GM18507 (cell line): ENCODE measurements around the gene TMEM219.
"Not testable (repeated sequence)": the region's sequence is repeated elsewhere in the genome, so short reads cannot be mapped to it uniquely, and the experiment has no call there.

Source experiments
- DNase-seq: peaks from one replicate; pipeline ENCODE4 v3.0.0; 2011; ENCODE audit warnings: low read depth; ENCODE audit not compliant: insufficient read length; ENCODE audit errors: extremely low spot score
- FAIRE-seq: peaks from 2 replicates; lab custom pipeline; 2011; peaks lifted over from hg19 to GRCh38; lab: Jason Lieb, UNC

Gene TMEM219

DNA sequence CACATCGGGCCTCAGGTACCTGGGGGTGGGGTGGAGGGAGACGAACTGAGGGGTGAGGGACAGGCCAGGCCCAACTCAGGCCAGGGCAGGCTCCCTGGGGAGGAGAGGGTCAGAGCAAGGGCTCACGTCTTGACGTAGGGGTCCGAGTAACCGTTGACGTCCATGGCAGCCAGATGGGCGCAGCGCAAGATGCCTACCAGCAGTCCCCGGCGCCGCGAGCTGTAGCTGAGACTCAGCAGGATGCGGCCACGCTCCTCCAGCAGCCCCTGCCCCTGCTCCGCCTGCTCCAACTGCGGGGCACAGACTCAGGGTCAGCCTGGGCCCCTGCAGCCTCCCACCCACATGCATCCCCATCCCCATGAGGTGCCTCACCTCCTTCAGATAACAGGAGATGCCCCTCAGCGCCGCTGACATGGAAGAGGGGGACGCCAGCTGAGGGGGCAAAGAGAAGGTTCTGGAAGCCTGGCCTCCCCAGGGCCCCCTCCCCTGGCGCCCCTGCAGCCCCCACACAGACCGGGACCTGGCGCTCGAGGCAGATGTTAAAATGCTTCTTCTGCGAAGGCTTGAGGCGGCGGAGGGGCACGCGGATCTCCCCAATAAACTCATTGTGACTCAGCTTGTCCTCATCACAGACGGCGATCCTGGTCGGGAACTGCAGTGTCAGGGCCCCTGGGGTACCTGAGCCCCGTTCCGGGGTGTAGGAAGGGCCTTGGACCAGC, 44.9 kb downstream of the TMEM219 start:
- DNase-seq: no peak

GRCh38 chr16:30007378-30007895, 45.6 kb downstream of the TMEM219 start:
- DNase-seq: no peak
- FAIRE-seq: no peak

More for the DNA sequence above, 44.9 kb downstream of the TMEM219 start:
- FAIRE-seq: no peak

- no peak for FAIRE-seq
- DNase-seq: no peak
These were observed 47.4 kb downstream of the TMEM219 start for GRCh38 chr16:30009085-30009862.

DNA sequence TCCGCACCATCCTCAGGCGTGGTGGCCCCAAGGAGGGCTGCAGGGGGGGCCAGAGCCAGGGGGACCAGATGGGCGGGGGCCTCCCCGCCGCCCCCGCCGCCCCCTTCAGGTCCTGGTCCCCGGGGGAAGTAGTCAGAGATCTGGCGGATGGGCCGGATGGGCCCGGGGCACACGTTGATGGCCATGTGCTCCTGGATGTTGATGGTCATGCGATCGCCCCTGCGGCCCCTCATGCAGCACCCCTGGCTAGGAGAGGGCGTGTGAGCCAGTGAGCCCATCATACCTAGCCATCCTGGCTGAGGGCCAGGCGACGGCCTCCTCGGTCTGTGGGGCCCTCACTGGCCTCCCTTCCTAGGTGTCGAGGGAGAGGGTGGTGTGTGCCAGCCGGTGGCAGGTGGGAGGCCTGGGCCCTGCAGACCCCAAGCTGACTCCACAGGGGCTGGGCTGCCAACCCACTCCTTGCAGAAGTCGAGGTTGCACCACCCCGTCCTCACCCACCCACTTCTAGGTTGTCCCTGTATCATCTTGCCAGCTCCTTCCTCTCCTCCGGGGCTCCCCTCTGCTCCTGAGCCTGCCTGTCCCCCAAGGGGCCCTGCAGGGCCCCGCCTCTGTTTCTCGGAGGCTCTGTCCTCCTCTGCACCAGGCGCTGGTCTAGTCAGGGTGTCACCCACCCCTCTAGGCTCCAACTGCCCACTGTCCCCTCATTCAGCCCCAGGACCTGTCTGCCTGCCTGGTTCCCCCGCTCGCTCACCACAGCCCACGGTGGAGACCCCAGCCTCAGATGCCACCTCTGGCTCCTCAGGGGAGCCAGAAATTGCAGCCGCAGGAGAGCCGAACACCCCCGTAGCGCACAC, 48.3 kb downstream of the TMEM219 start:
- FAIRE-seq: no peak
- DNase-seq: no peak

- no peak for FAIRE-seq
- no peak for DNase-seq
These were observed 49.2 kb downstream of the TMEM219 start, which contains the start of gene DOC2A for GRCh38 chr16:30010844-30011713. Gene DOC2A (minus strand): TSS chr16:30011027. CDS start chr16:30010222, 805 bp downstream.

DNA sequence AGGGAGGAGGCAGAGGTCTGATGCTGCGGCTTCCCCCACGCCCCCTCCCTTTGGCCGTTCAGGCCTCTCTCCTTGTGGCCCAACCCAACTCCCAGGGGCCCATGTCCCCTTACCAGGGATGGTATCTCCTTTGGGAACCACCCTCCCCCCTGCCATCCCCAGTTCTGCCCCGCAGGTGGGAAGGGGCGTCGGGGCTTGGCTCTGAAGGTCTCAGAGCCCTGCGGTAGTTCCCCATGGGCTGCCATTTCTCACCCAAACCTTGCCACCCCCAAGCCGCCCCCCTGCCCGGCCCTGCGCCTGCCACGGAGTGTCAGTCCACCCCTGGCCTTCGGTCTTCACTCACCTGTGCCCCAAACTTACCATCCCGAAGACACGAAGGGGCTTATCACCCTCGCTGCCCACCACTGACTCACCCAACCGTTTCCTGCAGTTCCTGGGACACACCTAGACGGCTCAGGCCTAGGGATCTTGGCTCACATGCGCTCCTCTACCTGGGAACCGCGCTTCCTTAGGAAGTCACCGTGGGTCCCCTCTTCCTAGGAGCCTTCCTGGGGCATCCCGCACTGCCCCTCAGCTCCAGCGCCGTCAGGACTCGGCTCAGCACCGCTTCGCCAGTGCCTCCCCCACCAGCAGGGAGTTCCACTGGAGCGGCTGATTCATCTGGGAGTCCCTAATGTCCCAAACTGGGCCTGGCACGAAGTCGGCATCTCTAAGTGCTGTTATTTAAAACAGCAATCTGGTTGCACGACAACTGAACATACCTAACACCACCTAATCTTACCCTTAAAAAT, 50.0 kb downstream of the TMEM219 start:
- FAIRE-seq (no peak), DNase-seq (no peak)

- FAIRE-seq, DNase-seq: not testable (repeated sequence)
These were observed 50.7 kb downstream of the TMEM219 start for GRCh38 chr16:30012598-30012997.

DNA sequence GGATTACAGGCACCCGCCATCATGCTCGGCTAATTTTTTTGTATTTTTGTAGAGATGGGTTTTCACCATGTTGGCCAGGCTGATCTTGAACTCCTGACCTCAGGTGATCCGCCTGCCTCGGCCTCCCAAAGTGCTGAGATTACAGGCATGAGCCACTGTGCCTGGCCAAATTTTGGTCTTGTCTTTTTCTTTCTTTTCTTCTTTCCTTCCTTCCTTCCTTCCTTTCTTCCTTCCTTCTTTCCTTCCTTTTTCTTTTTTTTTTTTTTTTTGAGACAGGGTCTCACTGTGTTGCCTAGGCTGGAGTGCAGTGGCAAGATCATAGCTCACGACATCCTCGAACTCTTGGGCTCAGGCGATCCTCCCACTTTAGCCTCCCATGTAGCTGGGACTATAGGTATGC, 53.6 kb downstream of the TMEM219 start:
- not testable (repeated sequence) for FAIRE-seq, DNase-seq

DNA sequence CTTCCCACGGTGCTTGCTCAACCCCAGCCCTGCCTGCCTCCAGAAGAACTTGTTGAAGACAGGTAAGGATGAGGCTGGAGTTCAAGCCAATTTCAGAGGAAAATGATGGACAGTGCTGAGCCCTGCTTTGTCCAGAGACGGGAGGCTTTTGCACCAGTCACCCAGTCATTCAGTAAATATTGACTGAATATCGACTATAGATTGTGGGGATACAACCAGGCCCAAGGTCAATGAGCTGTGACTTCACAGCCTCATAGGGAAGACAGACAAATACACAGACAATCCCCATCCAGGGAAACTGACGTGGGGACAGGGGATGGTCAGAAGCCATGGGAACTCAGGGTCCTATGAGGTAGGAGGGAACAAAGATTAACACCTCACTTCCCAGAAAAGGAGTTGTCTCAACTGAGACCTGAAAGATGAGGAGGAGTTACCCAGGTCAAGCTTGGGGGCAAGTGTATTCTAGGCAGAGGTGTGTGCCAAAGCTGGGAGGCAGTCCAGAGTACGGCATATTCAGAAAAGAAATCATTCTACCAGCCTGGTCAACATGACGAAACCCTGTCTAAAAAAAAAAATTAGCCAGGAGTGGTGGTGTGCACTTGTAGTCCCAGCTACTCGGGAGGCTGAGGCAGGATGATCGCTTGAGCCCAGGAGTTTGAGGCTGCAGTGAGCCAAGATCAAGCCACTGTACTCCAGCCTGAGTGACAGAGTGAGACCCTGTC, 54.8 kb downstream of the TMEM219 start:
- DNase-seq (no peak), FAIRE-seq (no peak)

DNA sequence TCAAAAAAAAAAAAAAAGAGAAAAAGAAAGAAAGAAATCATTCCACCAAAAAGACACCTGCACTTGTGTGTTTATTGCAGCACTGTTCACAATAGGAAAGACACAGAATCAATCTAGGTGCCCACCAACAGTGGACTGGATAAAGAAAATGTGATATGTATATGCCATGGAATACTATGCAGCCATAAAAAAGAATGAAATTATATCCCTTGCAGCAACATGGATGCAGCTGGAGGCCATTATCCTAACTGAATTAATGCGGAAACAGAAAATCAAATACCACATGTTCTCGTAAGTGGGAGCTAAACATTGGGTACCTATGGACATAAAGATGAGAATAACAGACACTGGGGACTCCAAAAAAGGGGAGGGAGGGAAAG, 55.4 kb downstream of the TMEM219 start:
- FAIRE-seq: no peak

GRCh38 chr16:30017937-30018336, 56.1 kb downstream of the TMEM219 start:
- FAIRE-seq: not testable (repeated sequence)

More for the DNA sequence above, 55.4 kb downstream of the TMEM219 start:
- DNase-seq: no peak

DNA sequence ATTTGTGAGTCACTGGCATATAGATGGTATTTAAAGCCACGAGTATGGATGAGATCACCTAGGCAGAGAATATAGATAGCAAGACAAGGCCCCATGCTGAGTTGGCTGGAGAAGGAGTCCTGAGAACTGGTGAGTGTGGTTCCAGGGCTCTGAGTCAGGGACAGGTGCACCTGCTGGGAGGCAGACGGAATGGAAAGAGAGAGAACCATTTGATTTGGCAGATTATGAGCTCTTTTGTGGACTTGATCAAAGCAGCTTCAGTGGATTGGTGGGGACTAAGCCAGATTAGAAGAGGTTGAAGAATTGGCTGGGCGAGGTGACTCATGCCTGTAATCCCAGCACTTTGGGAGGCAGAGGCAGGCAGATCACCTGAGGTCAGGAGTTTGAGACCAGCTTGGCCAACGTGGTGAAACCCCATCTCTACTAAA, 56.9 kb downstream of the TMEM219 start:
- no peak for FAIRE-seq
- DNase-seq: no peak

More at GRCh38 chr16:30017937-30018336, 56.1 kb downstream of the TMEM219 start:
- not testable (repeated sequence) for DNase-seq
